B cell (primary cell): Measurements from ENCODE around the gene PLA2G4E. TPM values are rescaled to one million over a fixed set of nuclear protein-coding genes. Genes with fewer than 3 reads are reported as not detected.

Experiments
- ATAC-seq: fragments of 200-7000 bp; cut with Tn5 transposase; one replicate; pipeline ENCODE4 v1.10.0; 2021; ENCODE audit warnings: low read depth, mild to moderate bottlenecking, moderate number of reproducible peaks, moderate library complexity
- CTCF ChIA-PET: fragments of 350-600 bp; sonication (Branson Sonifier 250); formaldehyde crosslinking; loops from one replicate; lab custom pipeline; 2021; ENCODE audit warnings: antibody characterized with exemption, inconsistent platforms; lab: Charles Lee
- POLR2A ChIA-PET: fragments of 350-600 bp; sonication (Branson Sonifier 250); formaldehyde crosslinking; loops from one replicate; lab custom pipeline; 2021; ENCODE audit warnings: antibody characterized with exemption; lab: Charles Lee
- DNase-seq: peaks from one replicate; pipeline ENCODE4 v3.0.0; 2013
- H2AFZ ChIP-seq: 2 replicates; pipeline ENCODE4 v1.6.1; 2012; ENCODE audit warnings: mild to moderate bottlenecking, low read depth, low read length; ENCODE audit not compliant: insufficient read depth, poor library complexity, severe bottlenecking
- H3K27ac ChIP-seq, 2 donors: 1 replicate in 1 of 2; 2 replicates in 1 of 2; pipeline ENCODE4 v1.5.1; 2012 to 2013; ENCODE audit warnings: low read length in 2 of 2, mild to moderate bottlenecking in 2 of 2, moderate library complexity in 1 of 2
- H3K27me3 ChIP-seq, 4 experiments: fragments of 200-600 bp in 1 of 4; sonication (generic) in 1 of 4; replicated peaks in 1 of 4; 1 replicate in 2 of 4; 2 replicates in 2 of 4; pipeline versions ENCODE4 v1.6.1 to v1.7.0; 2013 to 2016; ENCODE audit warnings: low read length in 3 of 4, mild to moderate bottlenecking in 2 of 4, mixed read lengths in 1 of 4, moderate library complexity in 1 of 4; ENCODE audit not compliant: insufficient read depth in 4 of 4, control insufficient read depth in 3 of 4; ENCODE audit errors: control extremely low read depth in 1 of 4
- H3K36me3 ChIP-seq, 2 experiments: replicated peaks in 1 of 2; 1 replicate in 1 of 2; 2 replicates in 1 of 2; pipeline versions ENCODE4 v1.6.1 to v1.7.1; 2013; ENCODE audit warnings: low read length in 1 of 2; ENCODE audit not compliant: insufficient read depth in 2 of 2, control insufficient read depth in 1 of 2; ENCODE audit errors: control extremely low read depth in 1 of 2, extremely low read depth in 1 of 2
- H3K4me1 ChIP-seq, 2 donors: fragments of 200-600 bp in 1 of 2; sonication (generic) in 1 of 2; 1 replicate in 1 of 2; 2 replicates in 1 of 2; pipeline versions ENCODE4 v1.5.1 to v1.6.1; 2013 to 2017; ENCODE audit warnings: low read length in 2 of 2; ENCODE audit not compliant: control insufficient read depth in 2 of 2, insufficient read depth in 2 of 2
- H3K4me2 ChIP-seq: replicated peaks from 2 replicates; pipeline ENCODE3; 2012; ENCODE audit warnings: mild to moderate bottlenecking, low read depth, low read length; ENCODE audit not compliant: poor library complexity, severe bottlenecking
- H3K4me3 ChIP-seq, 5 experiments: fragments of 200-600 bp in 1 of 5; sonication (generic) in 1 of 5; 1 replicate in 3 of 5; 2 replicates in 2 of 5; pipeline versions ENCODE4 v1.5.1 to v1.7.0; 2011 to 2016; ENCODE audit warnings: low read length in 4 of 5, mild to moderate bottlenecking in 4 of 5, low read depth in 2 of 5, control low read depth in 1 of 5, moderate library complexity in 1 of 5; ENCODE audit not compliant: insufficient read depth in 1 of 5; ENCODE audit errors: control extremely low read depth in 1 of 5, extremely low read depth in 1 of 5
- H3K79me2 ChIP-seq: fragments of 200-600 bp; sonication (generic); one replicate; pipeline ENCODE4 v1.6.0; 2016; ENCODE audit warnings: low read length; ENCODE audit not compliant: control insufficient read depth, insufficient read depth
- H3K9ac ChIP-seq: fragments of 200-600 bp; sonication (generic); 2 replicates; pipeline ENCODE4 v1.6.1; 2017; ENCODE audit warnings: mild to moderate bottlenecking, low read length, moderate library complexity
- H3K9me3 ChIP-seq, 3 donors: one replicate each; pipeline versions ENCODE4 v1.6.1 to v1.7.1; 2013; ENCODE audit warnings: low read length in 2 of 3; ENCODE audit not compliant: control insufficient read depth in 2 of 3, insufficient read depth in 1 of 3; ENCODE audit errors: control extremely low read depth in 1 of 3
- H4K20me1 ChIP-seq: 2 replicates; pipeline ENCODE4 v1.6.0; 2012; ENCODE audit warnings: mild to moderate bottlenecking, low read length; ENCODE audit not compliant: insufficient read depth, control insufficient read depth, poor library complexity, severe bottlenecking
- H3K27ac Mint-ChIP-seq: one replicate; pipeline ENCODE4 v1.8.0; 2021; ENCODE audit warnings: mixed read lengths
- H3K27me3 Mint-ChIP-seq: one replicate; pipeline ENCODE4 v1.8.0; 2021; ENCODE audit warnings: mixed read lengths
- H3K4me1 Mint-ChIP-seq: one replicate; pipeline ENCODE4 v1.8.0; 2021; ENCODE audit warnings: mixed read lengths
- H3K4me3 Mint-ChIP-seq: one replicate; pipeline ENCODE4 v1.8.0; 2021; ENCODE audit warnings: mixed read lengths
- H3K9me3 Mint-ChIP-seq: one replicate; pipeline ENCODE4 v1.8.0; 2022; ENCODE audit warnings: mixed read lengths; ENCODE audit not compliant: insufficient read depth
- EZH2 ChIP-seq: IDR thresholded peaks from 2 replicates; pipeline ENCODE4 v1.6.1; 2012; ENCODE audit warnings: borderline replicate concordance, low read depth, mild to moderate bottlenecking, moderate library complexity, low read length; ENCODE audit not compliant: insufficient read depth, poor library complexity, severe bottlenecking
- WGBS: methylation state at CpG from one replicate; pipeline ENCODE4 v1.1.5; 2013; ENCODE audit warnings: missing lambda C conversion rate; ENCODE audit not compliant: insufficient coverage; 5-methylcytosine and 5-hydroxymethylcytosine counted together
- intact Hi-C: fragments of 100-400 bp; cut with micrococcal nuclease; formaldehyde crosslinking; loops from one replicate; pipeline ENCODE4 v1.10.0; 2022
- polyA plus RNA-seq: library from polyadenylated mRNA; depleted of rRNA; stranded (reverse); fragments of >200 nt; gene quantifications from 2 replicates; pipeline ENCODE4 v1.2.3, GENCODE V29; 2012
- total RNA-seq, 2 donors: library from RNA; stranded (reverse); fragments of 120-200 nt in 1 of 2; gene quantifications; 1 replicate in 1 of 2; 2 replicates in 1 of 2; pipeline versions ENCODE4 v1.2.3 to v1.2.4, GENCODE V29; 2013 to 2022
- TF ChIP-seq, protein P1 (sequence below): fragments of 200-600 bp; IDR thresholded peaks from one replicate; pipeline ENCODE4 v1.8.0; 2022; ENCODE audit warnings: antibody characterized with exemption, mild to moderate bottlenecking

Gene PLA2G4E
- total and polyA plus RNA-seq, 2 donors (not counting 1 experiment from before 2014, with no cell fraction given), result not detected

DNA sequence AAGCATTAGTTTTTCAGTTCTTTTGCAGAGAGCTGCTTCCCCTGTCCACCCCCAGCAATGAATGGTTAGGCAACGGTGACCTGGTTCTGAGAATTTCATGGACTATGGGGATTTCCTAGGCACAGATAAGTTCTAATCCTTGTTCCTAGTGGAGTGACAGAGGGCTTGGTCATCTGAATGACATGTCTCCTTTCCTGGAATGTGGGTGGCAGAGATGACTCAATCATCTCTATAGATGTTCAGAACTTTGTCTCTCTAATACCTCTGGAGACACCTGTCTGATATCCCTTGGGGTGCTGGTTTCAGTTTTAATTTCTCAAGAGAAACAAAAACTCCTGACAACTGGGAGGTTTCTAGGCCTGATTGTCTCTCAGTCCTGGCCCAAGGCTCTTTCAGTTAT lies 10.4 kb downstream of the PLA2G4E start:
- POLR2A ChIA-PET, result no interaction called here
- intact Hi-C loops, result no loop called here
- TF ChIP-seq, protein P1, sequence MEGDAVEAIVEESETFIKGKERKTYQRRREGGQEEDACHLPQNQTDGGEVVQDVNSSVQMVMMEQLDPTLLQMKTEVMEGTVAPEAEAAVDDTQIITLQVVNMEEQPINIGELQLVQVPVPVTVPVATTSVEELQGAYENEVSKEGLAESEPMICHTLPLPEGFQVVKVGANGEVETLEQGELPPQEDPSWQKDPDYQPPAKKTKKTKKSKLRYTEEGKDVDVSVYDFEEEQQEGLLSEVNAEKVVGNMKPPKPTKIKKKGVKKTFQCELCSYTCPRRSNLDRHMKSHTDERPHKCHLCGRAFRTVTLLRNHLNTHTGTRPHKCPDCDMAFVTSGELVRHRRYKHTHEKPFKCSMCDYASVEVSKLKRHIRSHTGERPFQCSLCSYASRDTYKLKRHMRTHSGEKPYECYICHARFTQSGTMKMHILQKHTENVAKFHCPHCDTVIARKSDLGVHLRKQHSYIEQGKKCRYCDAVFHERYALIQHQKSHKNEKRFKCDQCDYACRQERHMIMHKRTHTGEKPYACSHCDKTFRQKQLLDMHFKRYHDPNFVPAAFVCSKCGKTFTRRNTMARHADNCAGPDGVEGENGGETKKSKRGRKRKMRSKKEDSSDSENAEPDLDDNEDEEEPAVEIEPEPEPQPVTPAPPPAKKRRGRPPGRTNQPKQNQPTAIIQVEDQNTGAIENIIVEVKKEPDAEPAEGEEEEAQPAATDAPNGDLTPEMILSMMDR, result no peak
- TF ChIP-seq EZH2, result no peak
- no peaks in the 10 kb centered on the region for H3K9me3 Mint-ChIP-seq
- WGBS, result no CpG with 5 or more reads among the region's 1 CpG
- Histone ChIP-seq H3K9ac (no peak overlapping the region), H3K27ac (no peak overlapping the region), H3K79me2 (no peaks in the 10 kb centered on the region), H3K4me3 (no peak overlapping the region), H3K4me2 (no peak overlapping the region), H4K20me1 (no peaks in the 10 kb centered on the region), H3K27me3 (no peaks in the 10 kb centered on the region), H3K9me3 (no peaks in the 10 kb centered on the region), H2AFZ (no peak overlapping the region), H3K4me1 (peaks cover 0 to 6% of the 10 kb centered on the region in 2 donors), H3K36me3 (no peaks in the 10 kb centered on the region)
- H3K27ac Mint-ChIP-seq, result no peak overlapping the region
- CTCF ChIA-PET, result no interaction called here
- H3K4me3 Mint-ChIP-seq, result no peak overlapping the region
- ATAC-seq (no peak), DNase-seq (no peak)
- H3K27me3 Mint-ChIP-seq, result no peaks in the 10 kb centered on the region
- peaks cover 4% of the 10 kb centered on the region for H3K4me1 Mint-ChIP-seq

DNA sequence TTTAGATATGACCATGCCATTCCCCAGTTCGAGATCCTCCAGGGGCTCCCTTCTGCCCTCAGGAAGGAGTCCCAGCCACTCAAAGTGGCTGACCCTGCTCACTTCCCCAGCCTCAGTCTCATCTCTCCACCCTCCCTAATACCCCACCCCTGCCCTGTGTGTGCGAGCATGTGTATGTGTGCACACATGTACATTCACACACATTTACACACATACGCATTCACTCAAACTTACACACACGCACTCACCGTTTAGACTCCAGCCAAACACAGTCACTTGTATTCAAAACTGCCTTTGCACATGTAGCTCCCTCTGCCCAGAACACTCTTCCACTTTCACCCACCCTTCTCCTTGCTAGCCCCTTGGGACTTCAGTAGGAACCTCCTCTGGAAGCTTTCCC lies 11.4 kb downstream of the PLA2G4E start:
- Histone ChIP-seq H3K4me3 (no peak overlapping the region), H3K4me2 (no peak overlapping the region), H3K27ac (no peak overlapping the region), H3K36me3 (no peaks in the 10 kb centered on the region), H3K79me2 (no peaks in the 10 kb centered on the region), H3K9me3 (no peaks in the 10 kb centered on the region), H4K20me1 (no peaks in the 10 kb centered on the region), H2AFZ (no peak overlapping the region), H3K27me3 (no peaks in the 10 kb centered on the region), H3K9ac (no peak overlapping the region), H3K4me1 (peaks cover 0 to 6% of the 10 kb centered on the region in 2 donors)
- TF ChIP-seq, protein P1, result no peak
- no peak for TF ChIP-seq EZH2
- Mint-ChIP-seq H3K4me3 (no peak overlapping the region), H3K27me3 (no peaks in the 10 kb centered on the region), H3K9me3 (no peaks in the 10 kb centered on the region), H3K4me1 (peaks cover 4% of the 10 kb centered on the region), H3K27ac (no peak overlapping the region)
- POLR2A ChIA-PET, result no interaction called here
- WGBS, result 88% methylated on average over 5 of the region's 5 CpGs
- CTCF ChIA-PET, result interaction anchor here (1.3 kb wide), 1 partner anchor 20 kb away, joined by 3 read pairs; no protein-coding TSS in a partner anchor
- ATAC-seq, result no peak
- intact Hi-C loops, result no loop called here
- DNase-seq, result no peak
